GM21360 (cell line): ENCODE measurements around the gene PMM1.
A peak's percentile ranks its signal among the peaks of the same experiment; 100 is the strongest.
"Not testable (repeated sequence)": the region's sequence is repeated elsewhere in the genome, so short reads cannot be mapped to it uniquely, and the experiment has no call there.

ENCODE experiments used
- ATAC-seq: cut with Tn5 transposase; IDR thresholded peaks from one replicate; pipeline ENCODE4 v1.9.1; 2021; ENCODE audit warnings: mild to moderate bottlenecking, moderate library complexity; ENCODE audit not compliant: unreplicated experiment

Gene PMM1

DNA sequence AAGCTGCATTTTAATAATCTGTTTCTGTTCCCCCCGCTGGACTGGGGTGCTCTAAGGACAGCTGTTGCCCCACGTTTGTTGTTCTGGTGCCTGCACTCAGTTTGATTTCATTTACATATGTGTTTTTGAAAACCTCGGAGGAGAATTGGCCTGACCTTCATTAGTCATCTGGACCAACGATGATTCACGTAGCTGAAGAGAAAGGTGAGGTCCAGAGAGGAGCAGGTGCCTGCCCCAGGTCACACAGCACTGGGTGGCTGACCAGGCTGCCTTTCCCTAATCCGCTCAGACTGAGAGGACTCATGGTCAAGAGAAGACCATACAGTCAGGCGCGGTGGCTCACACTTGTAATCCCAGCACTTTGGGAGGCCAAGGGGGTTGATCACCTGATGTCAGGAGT lies 25.1 kb downstream of the PMM1 start:
- no peak for ATAC-seq

DNA sequence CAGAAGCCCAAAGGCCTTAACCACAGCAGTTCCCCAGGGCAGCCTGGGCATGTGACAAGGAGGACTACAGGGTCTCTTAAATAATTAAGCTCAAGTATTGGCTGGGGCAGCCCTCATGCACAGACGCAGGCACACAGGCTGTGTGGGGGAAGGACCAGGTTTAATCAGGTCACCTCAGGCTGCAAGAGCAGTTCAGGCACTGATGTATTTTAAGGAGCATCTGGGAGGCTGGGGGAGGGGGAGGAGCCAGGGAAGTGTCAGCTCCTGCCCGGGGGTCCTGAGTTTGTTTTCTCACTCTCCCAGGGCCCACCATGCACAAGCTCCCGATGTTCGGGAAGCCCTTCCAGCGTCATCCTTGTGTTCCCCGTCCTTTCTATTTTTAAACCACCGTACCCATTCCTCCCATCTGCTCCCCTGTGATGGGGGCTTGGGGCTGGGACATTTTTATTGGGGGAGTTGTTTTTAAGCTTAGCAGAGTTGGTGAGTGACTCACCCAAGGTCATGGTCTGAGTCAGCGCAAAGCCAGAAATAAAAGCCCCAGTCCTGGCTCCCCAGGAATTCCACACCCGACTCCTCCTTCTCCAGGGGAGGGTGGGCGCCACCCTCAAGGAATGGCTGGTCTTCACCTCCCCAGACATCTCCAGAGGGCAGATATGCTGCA lies 26.5 kb downstream of the PMM1 start:
- no peak for ATAC-seq

DNA sequence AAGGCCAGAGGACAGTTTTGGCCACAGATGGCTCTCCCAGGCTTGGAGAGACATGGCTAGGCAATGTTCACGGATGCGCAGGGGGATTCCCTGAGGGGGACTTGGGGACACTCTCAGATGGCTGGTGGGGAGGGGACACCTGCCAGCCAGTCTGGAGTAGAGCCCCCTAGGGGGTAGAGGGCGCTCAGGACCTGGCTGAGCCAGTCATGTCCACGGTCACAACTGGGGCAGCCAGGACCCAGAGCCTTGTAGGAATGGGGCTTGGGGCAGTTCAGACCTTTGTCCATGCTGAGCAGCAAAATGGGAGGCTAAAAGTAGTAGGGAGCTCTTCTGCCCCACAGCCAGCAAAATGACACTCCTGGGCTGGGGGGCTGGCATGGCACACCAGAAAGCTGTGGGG lies 27.2 kb downstream of the PMM1 start:
- no peak for ATAC-seq

DNA sequence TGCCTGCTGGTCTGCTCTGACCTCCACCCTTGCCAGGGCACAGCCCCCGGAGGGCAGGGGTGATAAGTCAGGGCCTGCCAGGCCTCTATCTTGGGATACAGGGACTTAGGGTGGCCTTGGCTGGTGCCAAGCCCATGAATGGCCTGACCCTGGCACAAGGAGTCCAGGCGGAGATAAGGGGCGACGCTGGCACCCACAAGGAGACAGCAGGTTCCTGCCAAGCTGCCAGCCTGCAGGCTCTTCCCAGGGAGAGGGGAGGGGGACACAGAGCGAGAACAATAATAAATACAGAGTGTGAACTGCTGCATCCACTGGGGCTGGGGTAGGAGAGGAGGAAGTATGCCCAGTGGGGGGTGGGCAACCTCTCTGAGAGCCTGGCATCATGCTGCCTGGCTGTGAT lies 27.9 kb downstream of the PMM1 start:
- ATAC-seq, result no peak

DNA sequence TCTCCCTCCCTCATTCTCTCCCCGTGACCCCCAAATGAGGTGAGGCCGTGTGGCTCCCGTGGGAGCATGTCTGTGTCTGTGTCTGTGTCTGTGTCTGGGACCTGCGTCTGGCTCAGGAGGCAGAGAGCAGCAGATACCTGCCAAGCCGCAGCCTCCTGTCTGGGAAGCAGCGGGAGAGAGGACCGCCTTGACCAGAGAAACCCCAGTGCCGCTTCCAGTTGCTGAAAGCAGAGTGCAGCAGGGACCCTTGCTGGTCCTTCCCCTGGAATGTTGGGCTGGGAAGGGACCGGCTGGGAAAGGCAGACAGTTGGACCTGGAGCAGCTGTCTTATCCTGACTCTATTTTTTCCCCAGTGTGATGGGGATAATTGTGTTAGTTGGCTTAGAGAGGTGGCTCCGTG lies 28.3 kb downstream of the PMM1 start:
- ATAC-seq, result no peak

DNA sequence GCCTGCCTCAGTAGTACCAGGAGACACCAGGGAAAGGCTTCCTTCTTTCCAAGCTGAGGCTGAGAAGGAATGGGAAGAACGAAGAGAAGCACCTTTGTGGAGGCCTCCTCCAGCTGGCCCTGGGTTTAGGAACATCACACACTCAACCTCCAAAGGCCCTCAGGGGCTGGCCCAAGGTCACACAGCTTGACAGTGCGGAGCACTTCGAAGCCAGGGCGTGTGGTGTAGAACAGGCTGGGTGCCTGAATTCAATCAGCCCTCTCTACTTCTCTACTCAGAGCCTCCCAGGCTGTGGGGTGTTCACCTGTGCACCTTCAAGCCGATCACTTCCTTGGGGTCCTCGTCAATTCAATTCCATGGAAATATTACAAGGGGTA lies 29.6 kb downstream of the PMM1 start:
- no peak for ATAC-seq

DNA sequence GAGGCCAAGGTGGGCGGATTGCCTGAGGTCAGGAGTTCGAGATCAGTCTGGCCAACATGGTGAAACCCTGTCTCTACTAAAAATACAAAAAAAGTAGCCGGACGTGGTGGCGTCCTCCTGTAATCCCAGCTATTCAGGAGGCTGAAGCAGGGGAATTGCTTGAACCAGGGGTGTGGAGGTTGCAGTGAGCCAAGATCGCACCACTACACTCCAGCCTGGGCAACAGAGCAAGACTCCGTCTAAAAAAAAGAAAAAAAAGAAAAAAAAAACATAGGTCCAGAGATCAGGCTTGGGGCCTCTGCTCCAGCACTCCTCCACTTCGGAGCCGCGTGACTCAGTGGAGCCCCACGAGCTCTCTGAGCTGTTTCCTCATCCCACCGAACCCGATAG lies 31.4 kb downstream of the PMM1 start:
- not testable (repeated sequence) for ATAC-seq

DNA sequence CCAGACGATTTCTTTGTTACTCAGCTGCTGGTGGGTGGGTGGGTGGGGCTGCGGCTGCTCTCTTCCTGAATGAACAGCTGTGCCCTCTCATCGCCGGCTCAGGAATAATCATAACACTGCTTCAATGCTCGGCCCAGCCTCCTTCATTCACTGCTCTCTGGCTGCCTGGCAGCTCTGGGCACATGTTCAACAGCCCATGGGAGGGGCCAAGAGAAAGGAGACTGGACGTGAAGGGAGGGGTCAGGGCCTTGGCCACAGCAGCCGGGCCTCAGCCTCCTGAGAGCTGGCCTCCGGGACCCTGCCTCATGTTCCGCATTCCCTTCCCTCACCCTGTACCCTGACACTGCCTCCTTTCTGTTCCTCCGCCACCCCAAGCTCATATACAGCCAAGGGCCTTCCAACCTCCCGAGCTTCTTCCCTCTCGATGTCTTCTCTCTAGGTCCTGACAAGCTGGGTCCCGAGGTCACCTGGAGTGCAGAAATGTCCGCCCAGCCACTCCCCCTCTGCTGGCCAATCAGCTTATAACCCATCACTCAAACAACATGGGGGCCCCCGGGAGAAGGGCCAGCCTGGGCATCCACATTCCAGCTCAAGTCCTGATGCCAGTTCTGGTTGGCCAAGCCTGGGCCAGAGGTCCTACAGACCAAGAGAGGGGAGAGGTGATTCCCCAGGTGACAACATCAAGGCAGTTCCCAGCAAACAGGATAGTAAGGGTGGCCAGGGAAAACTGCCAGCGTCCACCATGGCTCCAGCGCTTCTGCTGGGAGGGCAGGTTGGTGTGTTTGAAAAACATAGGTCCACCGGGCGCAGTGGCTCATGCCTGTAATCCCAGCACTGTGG lies 32.0 kb downstream of the PMM1 start:
- ATAC-seq, result no peak

DNA sequence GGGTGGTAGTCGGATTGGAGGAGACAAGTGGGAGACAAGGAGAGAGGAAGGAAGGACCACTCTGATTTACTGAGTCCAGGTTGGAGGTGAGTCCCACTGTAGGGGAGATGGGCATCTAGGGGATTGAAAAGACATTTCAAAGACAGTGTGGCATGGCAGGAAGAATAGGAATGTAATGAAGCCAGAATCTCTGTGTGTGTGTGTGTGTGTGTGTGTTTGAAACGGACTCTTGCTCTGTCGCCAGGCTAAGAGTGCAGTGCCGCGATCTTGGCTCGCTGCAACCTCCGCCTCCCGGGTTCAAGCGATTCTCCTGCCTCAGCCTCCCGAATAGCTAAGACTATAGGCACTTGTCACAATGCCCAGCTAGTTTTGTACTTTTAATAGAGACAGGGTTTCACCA lies 33.1 kb downstream of the PMM1 start:
- ATAC-seq, result no peak

DNA sequence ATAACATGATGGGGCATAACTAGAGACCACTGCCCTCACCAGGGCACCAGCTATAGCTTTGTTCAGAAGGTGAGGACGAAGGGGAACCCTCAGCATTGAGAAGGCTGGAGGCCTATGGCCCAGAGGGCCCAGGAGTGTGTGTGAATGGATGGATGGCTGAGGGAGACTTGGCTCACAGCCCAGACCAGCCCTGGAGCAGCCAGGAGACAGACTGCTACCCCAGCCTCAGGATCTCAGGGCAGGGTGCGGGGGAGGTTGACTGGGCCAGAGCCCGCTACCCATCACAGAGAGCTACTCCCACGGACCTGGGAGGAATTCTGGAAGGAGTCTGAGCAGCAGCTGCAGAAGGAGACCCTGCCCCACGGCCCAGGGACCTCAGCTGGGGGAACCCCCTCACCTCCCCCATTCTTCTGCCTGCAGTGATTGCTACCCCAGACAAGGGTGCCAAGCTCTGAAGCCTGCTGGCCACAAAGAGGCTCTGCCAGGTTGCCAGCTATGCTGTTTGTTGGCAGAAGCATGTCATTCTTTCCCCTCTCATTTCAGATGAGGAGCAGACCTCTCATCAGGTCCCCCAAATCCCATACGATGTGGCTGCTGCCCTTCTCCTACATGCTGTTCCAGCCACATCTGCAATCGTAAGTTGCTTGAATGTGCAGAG lies 34.2 kb downstream of the PMM1 start:
- ATAC-seq, result no peak

DNA sequence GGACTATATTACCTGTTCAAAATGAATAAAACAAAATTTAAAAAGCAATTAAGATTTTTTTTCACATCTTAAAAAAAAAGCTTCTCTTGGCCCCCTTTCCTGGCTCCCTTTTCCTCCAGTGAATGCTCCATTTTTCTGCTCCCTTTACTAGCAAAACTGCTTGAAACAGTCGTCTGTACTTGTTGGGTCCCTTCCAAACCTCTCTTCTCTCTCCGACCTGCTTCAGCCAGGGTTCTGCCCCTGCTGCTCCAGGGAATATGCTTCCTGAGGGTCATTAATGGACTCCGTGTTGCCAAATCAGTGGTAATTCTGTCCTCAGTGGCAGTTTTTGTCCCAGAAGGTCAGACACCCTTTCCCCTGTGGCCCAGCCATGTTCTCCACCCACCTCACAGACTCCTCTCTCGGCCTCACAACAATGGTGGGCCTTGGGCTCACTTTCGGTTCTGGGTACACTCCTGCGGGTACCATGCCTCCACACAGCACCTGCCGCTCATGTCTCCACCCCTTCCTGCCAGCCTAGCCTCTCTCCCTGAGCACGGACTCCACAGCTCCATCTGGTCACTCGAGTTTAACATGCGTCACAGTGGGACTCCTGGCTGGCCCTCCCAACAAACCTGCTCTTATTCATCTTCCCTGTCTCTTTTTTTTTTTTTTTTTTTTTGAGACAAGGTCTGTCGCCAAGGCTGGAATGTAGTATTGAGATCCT lies 37.6 kb downstream of the PMM1 start:
- ATAC-seq, result no peak

DNA sequence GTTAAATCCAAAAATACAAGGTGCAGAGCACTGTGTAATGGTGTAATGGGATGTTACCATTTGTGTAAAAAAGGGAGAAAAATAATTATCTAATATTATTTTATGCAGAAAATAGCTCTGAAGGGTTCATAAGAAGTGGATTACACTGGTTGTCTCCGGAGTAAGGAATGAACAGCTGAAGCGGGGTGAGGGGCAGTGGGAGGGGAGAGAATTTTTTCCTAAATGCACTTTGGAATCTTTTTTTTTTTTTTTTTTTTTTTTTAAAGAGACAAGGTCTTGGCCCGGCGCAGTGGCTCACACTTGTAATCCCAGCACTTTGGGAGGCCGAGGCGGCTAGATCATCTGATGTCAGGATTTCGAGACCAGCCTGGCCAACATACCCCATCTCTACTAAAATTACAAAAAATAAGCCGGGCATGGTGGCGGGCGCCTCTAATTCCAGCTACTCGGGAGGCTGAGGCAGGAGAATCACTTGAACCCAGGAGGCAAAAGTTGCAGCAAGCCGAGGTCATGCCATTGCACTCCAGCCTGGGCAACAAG lies 38.6 kb downstream of the PMM1 start:
- ATAC-seq, result no peak

DNA sequence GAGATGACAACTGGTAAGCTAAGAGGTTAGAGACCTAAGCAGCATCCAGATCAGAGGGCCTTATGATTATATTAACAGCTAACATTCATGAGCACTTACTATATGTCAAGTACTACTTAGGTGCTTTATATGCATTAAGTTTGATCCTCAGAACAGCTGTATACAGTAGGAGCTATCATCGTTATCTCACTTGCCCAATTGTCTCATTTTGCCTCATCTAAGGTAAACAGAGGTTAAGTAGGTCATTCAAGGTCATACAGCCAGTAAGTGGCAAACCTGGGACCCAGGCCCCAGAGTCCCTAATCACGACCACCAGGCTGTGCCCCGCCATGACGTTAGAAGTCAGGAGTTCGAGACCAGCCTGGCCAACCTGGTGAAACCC lies 40.8 kb downstream of the PMM1 start:
- no peak for ATAC-seq

DNA sequence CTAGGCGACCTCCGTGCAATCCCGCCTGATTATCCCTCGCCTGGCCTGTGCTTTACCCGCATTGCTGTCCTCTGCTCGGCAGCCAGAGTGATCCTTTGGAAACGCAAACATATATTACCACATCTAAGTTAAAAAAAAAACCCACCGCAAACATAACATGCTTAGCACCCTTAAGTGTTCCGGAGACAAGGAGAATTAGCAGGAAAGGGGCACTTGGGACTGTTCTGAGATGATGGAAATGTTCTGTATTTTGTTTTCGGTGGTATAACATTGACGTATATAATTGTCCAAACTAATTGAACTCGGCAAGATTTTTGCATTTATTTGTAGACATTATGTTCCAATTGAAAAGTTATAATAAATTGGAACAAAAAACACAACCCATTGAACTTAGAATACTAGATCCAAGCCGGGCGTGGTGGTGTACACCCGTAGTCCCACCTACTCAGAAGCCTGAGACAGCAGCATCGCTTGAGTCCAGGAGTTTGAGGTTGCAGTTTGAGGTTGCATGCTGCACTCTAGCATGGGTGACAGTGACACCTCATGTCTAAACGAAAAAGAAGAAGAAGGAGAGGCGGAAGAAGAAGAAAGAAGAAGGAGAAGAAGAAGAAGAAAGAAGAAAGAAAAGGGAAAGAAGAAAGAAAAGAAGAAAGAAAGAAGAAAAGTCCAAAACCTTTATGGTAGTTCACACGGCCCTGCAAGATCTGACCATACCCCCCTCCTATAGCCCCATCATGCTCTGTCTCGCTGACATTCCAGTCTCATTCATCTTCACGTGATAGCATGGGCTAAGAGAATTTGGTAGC lies 44.8 kb downstream of the PMM1 start:
- no peak for ATAC-seq

DNA sequence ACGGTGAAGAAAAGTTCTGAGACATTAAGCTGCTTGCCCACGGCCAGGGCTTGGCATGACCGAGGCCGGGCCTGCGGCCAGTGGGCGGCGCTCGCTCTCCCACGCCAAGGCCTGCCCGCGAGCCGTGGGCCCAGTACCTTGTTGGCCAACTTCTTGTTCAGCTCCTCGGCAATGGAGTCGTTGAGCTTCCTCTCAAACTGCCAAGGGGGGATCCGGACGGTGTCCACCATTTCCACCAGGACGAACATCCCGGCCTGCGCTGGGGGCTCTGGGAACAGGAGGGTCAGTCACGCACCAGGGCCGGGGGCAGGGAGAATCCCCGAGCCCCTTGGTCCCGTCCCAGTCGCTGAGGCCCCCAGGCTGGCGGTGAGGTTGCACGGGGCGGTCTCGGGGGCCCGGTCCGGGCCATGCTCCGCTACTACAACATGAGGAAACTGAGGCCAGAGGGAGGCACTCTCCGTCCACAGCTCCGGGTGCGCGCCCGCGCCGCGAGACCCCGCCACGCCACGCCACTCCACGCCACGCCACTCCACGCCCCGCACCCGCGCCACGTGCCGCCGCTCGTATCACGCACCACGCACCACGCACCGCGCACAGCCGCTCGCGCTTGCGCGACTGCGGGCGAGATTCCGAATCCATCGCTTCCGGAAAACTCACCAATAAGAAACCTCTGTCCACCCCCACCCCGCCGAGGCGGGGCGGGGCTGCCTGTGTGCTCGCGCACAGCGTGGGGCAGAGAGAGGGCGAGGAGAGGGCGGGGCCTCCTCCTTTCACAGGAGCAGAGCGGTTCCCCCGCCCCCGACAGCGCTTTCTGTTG lies 45.6 kb downstream of the PMM1 start, which contains the start of gene POLR3H:
Gene POLR3H, minus strand, starts transcription at position 617 of the 817 bp plus-strand sequence. Its CDS starts 369 bp downstream, at position 248.
- peak; percentile 84 for ATAC-seq

DNA sequence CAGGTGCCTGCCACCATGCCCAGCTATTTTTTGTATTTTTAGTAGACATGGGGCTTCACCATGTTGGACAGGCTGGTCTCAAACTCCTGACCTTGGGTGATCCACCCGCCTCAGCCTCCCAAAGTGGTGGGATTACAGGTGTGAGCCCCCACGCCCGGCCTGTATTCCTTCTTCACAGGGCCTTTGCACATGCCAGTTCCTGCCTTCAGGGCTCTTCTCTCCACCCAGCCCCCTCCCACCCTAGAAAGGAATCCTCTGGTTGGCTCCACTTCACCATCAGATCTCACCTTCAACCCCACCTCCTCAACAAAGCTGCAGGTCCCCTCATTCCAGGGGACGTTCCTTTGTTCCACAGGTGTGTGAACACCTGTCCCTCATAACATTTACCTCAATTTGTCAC lies 47.4 kb downstream of the PMM1 start:
- ATAC-seq, result no peak

DNA sequence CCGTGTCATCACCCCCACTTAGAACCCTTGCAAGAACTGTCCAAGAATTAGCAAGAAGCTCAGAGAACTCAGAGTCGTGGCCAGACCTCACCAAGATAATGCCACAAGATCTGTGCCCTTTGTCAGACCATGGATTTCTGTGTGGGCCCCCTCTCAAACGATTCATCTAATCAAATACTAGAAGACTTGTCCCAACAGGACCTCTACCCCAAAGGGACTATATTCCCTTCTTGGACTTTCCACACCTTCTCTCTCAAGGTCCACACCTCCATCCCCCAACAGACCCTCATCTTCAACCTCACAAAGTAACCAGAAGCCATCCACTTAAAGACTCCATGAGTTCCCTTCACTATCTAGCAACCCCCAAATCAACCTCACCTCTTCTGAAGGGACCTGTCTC lies 48.2 kb downstream of the PMM1 start:
- ATAC-seq, result no peak

DNA sequence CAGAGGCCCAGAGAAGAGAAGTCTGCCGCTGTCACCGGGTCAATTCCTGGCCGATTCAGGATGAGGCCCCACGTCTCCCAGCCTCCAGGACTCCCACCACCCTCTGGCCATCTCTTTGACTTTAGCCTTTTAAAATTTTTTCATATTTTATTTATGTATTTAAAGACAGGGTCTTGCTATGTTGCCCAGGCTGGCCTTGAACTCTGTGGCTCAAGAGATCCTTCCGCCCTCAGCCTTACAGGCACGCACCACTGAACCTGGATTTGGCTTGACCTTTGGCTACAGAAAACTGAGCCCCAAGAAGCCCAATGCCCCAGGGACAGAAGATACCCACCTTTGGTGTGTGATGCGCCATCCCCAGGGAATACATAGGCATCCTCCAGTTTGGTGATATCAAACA lies 49.3 kb downstream of the PMM1 start:
- no peak for ATAC-seq

DNA sequence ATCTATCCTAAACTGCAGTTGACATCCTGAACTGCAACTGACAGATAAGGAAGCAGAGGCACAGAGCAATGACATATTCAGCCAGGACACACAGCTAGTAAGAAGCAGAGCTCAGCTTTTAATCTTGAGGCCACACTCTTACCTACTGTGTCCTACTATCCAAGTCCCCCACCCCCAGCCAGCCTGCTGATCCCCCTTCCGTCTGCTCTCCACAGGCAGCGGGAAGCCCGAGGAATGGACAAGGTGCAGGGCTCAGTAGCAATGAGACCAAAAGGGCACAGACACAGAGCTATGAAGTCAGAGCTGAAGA lies 49.7 kb downstream of the PMM1 start:
- no peak for ATAC-seq
